HG03139 (cell line): ENCODE data around the gene HADHA.
A peak's percentile ranks its signal among the peaks of the same experiment; 100 is the strongest.
"Not testable (repeated sequence)": the region's sequence is repeated elsewhere in the genome, so short reads cannot be mapped to it uniquely, and the experiment has no call there.

Experiments used
- ATAC-seq: cut with Tn5 transposase; IDR thresholded peaks from one replicate; pipeline ENCODE4 v1.9.1; 2021; ENCODE audit not compliant: unreplicated experiment

The HADHA gene

DNA sequence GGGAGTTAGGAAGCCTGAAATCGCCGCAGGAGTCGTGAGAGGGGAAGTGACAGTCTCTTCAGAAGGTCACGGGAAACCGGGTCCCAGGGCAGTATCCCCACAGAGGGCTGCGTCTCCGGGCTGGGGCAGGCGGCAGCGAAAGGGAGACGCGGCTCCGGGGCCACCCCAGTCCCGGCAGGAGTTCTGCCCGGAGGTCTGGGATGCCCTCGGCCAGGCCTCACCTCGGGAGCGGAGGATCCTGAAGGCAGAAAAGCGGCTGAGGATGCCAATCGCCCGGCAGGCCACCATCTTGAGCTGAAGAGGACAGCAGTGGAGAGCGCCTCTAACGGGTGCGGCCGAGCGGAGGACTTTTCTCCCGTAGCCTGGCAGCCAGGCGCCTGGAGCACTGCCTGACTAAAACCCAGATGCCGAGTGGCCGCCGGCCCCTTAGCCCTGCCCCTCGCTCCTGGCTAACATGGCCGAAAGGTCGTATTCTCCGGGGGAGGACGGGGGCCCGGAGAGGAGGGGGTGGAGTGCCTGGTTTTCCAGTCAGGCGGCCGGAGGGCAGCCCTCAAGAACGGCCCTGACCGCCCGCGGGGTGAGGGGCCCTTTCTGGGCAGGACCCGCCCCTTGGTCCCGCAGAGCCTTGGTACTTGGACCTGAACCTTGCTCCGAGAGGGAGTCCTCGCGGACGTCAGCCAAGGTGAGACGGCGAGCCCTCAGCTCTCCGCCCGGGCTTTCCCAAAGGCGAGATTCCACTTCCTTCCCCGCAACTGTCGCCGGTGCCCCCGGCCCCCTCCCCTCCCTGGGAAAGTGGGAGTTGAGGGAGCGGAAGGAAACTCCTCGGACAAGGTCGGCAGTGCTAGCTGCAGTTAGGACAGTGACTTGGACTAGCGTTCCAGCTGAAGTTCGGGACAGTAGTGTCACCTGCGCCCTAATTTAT, at the start of gene HADHA, which contains the start of gene HADHB:
HADHA (minus strand) TSS at position 324 of the 922 bp plus-strand sequence; CDS start at position 288, 36 bp downstream.
HADHB (plus strand) TSS at position 631 of the 922 bp plus-strand sequence. CDS start 9,316 bp downstream, outside the sequence.
- ATAC-seq = peak; percentile 59

DNA sequence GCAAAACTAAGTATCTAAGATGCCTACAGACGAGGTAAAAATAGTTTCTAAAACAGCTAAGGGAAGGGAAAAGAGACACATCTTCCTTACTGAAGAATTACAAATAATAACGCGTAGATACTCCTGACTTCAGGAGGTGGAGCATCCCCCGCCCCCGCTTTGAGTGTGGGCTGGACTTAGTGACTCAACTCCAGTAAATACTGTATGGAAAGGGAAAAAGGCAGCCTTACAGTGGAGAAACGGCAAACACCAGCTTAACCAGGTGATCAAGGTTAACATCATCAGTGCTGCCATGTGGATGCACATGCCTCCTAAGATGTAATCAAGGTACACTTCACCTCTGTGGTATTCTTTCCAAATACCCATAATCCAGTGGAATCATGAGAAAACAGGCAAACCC, 48.2 kb upstream of the HADHA start:
- no peak for ATAC-seq

DNA sequence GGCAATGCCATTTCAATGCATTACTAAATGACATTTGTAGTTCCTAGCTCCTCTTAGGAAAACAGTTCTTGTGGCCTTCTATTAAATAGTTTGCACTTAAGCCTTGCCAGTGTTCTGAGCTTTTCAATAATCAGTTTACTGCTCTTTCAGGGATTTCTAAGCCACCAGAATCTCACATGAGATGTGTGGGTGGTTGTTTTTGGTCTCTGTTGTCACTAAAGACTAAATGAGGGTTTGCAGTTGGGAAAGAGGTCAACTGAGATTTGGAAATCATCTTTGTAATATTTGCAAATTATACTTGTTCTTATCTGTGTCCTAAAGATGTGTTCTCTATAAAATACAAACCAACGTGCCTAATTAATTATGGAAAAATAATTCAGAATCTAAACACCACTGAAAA, 45.6 kb upstream of the HADHA start:
- ATAC-seq = no peak

DNA sequence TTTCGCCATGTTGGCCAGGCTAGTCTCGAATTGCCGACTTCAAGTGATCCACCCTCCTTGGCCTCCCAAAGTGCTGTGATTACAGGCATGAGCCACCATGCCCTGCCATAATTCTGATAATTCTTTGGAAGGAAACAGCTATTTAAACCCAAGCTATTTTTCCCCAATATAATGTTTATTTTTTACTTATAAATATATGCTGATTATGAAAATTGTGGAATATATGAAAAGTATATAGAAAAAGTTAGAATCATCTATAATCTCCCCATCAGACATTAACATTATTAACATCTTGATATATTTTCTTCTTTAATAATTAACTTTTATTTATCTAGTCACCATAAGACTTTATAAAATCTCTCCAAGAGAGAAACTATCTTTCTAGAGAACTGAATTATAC, 41.5 kb upstream of the HADHA start:
- ATAC-seq = no peak

DNA sequence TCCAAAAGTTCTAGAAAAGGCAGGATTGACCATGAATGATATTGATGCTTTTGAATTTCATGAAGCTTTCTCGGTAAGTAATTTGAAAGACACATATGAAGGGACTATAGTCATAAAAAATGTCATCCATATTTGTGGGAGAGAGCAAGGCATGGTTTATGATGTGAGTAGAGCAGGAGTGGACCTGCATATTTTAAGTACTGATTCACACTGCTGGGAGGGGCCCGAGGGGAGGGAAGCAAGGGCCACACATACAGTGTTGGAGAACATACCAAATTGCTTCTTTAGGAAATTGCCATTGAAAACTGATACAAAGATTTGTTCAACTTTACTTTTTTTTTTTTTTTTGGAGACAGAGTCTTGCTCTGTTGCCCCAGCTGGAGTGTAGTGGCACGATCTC, 39.7 kb upstream of the HADHA start:
- no peak for ATAC-seq

DNA sequence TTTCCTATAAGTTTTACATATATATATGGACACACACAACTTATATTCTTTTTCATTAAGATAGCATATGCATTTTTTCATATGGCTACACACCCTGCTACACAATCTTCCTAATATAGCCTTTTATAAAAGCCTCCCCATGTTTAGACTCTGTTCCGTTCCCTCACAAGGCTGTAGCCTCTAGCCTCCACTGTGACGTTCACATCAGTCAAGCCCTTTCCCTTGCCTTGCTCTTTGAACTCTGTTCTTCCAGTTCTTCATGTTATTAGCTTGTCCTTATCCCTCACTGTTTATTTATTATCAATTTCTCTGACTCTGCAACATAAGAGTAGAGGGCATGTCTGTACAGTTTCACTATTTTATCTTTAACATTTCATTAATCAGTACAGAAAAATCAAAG, 39.2 kb upstream of the HADHA start:
- ATAC-seq = no peak

DNA sequence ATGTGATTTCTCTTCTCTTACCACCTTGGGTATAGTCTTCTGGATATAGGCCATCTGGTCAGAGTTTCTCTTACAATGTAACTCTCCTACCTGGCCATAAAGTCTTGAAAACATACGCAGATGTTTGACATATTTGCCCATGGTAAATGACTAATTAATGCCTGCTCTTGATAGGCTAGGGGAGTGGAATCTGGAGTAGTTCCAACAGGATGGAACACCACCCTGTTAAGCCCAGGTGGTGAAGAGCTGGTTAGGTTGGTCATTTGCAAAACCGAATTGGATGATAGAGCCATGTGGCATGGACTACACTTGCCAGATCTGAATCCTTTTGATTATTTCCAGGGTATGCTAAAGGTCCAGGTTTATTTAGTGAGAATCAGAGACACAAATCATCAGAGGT, 36.8 kb upstream of the HADHA start:
- no peak for ATAC-seq

DNA sequence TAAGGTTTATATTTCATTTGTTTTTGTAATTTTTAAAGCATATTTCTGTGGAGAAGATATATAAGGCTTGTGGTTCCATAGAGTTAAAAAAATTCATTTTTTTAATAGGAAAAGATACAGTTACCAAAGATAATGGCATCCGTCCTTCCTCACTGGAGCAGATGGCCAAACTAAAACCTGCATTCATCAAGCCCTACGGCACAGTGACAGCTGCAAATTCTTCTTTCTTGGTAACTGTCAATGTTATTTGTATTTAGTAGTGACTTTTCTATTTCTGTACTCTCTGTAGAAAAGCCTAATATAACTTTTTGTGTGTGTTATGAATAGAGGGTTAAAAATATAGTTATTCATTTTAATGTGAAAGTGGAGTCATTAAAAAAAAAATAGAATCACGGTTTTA, 35.5 kb upstream of the HADHA start:
- no peak for ATAC-seq

DNA sequence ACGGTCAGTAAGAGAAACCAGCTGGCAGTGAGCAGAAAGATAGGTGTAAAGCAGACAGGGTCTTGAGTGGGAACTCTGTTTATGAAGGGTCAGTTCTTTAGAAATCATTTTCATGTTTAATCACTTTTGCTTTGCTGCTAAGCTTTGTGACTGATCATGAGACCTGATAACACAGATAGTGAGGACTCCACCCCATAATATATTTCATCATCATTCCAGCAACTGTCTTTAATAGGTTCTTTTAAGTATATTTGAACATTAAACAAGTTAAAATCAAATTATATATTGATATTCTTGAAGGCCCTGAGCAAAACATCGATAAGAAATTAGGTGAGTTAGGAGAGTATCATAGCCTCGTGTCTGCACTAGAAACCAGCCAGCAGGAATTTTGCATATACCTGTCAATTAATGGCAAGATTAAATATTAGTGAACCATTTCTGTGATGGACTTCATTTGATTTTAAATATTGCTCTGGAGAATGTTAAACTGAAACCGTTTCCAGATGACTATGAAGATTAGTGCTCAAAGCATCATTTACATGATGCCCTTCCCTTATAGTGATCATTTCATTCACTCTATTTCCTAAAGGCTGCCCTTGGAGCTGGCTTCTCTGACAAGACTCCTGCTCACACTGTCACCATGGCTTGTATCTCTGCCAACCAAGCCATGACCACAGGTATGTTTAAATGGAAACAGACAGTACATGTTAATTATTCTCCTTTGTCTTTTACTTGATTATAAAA, 32.2 kb upstream of the HADHA start:
- ATAC-seq = no peak

DNA sequence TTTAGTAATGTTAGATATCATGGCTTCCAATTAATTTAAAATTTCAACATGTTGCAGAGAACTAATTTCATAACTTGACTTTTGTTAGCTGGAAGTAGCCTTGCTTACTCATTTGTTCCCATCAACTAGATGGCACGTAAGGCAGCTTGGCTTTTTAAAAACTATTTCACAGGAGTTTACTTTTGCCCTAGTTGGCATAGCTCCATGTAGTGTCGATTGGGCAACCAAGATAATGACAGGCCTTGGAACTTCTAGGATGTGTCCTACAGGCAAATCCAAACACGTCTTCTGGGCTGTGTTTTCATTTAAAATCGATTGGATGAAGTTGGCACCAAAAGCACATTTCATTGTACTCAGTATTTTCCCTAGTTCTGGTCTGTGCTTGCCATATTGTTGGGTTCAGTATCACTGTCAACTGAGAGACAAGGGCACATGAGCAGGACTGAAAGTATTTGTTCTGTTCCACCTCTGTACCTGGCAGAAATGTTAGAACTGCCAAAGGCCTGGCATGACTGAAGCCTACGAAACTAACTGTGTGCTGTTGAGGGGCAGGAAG, 29.7 kb upstream of the HADHA start:
- ATAC-seq = no peak

DNA sequence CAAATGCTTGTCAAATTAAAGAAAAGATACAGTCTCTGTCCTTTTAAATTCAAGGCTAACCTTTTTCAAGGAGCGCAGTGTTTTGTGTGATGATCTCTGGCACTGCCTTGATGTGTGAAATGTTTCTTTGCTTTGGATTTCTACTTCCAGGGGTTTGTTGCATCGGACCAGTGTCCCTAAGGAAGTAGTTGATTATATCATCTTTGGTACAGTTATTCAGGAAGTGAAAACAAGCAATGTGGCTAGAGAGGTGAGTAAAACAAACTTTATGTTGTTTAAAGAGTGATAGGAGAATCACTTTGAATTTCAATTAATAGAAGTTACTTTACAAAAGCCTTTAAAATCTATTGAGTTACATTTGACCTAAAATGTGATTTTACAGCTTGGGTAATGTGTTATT, 29.1 kb upstream of the HADHA start:
- ATAC-seq = no peak

DNA sequence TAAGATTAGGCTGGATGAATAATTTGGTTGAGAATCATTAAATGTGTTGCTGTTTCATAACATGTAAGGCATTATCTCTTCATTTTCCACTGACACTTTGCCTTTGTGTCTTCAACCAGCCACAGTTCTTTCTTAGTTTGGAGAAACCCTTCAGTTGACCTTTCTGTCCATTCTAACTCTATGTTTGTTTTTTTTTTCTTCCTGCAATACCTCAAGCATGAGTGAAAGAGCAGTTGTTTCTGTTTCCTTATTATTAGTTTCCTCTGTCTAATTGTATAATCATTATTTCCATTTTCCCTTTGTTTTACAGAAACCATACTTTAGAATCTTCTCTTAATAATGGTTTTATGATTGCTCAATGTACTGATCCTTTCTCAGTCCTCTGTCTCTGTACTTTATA, 25.9 kb upstream of the HADHA start:
- no peak for ATAC-seq

DNA sequence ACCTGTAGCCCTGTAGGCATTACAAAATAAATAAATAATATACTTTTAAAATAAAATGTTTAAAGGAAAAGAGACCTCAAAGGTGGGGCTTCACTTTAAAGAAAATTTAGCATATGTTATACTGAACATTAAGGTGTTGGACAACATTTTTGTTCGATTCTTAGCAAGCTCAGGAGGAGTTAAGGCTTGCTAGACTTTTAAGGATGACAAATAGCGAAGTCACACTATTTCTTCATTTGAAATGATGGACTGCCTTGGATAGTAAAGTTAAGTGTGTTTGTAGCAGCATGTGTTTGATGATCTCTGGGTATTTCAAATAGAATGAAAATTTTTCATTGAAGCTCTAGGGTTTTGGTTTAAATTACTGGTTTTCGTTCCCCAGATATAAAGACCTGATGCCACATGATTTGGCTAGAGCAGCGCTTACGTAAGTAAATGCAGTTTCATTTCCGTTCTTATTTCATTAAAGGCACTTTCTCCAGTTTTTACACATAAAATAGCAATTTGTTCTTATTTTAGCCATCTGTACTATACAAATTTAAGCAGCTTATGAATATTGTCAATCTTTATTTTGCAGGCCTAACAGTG, 25.2 kb upstream of the HADHA start:
- no peak for ATAC-seq

DNA sequence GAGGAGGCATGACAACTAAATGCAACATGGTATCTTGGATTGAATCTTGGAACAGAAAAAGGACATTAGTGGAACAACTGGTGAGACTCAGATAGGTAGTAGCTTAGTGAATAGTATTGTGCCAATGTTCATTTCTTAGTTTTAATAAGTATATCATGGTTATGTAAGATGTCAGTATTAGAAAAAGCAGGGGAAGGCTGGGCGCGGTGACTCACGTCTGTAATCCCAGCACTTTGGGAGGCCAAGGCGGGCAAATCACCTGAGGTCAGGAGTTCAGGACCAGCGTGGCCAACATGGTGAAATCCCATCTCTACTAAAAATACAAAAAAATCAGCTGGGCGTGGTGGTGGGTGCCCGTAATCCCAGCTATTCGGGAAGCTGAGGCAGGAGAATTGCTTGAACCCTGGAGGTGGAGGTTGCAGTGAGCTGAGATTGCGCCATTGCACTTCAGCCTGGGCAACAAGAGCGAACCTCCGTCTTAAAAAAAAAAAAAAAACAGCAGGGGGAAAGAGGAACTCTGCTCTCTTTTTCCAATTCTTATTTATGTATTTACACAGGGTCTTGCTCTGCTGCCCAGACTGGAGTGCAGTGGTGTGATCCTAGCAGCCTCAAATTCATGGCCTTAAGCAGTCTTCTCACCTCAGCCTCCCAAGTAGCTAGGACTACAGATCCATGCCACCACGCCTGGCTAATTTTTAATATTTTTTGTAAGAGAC, 24.4 kb upstream of the HADHA start:
- not testable (repeated sequence) for ATAC-seq

DNA sequence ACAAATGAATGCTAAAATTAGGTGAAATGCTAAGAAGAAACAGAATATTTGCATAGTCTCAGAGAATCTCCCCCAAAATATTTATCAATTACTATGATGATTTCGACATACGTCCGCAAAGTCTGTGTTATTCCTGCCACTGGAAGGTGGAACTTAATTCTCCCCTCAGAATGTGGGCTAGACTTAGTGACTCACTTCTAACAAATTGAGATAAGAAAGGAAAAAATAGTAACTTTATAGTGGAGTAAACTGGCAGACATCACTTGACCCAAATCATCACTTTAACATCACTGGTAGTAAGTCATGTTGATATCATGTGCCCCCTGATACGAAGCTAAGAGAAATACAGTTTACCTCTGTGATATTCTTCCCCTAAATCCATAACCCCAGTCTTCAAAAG, 23.8 kb upstream of the HADHA start:
- no peak for ATAC-seq

DNA sequence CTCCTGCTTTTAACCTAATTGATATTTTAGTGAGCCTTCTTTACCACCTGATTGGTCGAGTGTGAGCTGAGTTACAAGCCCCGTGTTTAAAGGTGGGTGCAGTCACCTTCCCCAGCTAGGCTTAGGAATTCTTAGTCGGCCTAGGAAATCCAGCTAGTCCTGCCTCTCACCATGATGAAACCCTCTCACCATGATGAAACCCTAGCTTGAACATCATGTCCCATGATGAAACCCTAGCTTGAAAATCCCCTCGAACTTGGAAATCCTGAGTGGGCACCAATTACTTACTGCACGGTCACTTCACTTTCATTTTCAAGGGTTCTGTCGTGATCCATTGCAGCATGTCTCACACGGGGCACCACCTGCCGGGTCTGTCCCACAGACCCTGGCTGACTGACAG, 14.4 kb upstream of the HADHA start:
- not testable (repeated sequence) for ATAC-seq

DNA sequence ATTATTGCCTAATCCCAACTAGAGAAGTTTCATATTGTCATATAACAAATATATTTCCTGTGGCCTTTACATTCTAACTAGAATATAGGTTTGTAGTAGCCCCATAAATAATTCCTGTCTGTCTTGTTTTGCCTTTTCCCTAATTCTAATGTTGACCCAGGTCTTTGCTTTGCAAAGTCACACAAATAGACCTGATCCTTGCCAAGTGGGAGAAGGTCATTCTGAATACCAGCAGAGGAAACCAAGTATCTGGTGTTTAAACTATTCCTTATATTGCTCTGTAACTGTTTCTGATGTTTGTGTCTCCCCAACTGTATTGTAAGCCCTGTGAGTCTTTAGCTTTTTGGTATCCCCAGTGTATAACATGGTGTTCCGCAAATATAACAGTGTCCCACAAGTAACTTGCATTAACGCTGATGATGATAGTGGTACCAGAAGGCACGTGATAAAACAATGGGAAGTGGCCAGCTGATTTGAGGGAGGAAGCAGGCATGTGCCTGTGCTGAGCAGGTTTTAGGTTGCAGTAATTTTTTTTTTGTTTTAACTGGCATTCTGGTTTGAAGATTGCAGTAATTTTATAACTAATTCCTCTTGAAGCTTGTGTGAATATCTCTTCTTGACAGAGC, 11.4 kb upstream of the HADHA start:
- no peak for ATAC-seq

DNA sequence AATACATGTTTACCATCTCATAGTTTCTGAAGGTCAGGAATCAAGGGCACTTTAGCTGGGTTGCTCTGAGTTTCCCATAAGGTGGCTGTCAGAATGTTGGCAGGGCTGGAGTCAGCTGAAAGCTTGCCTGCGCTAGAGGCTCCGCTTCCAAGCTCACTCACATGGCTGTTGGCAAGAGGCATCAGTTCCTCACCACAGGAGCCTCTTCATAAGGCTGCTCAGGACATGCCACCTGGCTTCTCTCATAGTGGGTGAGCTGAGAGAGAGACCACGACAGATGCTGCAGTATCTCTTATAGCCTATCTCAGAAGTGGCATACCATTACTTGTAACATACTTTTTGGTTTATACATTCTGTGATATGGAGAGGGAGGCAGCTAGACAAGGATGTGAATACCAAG, 7.5 kb upstream of the HADHA start:
- no peak for ATAC-seq

DNA sequence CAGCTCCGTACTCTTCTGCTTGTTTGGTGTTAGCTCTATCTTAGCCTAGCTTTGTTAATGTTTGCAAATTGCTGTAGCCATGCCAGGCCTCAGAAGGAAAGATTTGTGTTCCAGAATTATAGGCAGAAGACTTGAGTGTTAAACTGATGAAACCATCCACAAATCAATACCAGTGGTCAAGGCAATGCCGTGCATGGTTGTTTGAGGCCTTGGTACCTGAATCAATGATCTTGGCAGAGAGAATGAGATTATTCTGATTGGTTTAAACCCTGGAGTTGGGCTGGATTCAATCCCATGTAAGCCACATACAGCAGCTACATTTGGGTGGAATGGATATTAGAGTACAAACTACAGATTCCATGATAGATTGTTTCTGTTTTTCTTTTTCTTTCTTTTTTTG, 5.2 kb upstream of the HADHA start:
- ATAC-seq = no peak

DNA sequence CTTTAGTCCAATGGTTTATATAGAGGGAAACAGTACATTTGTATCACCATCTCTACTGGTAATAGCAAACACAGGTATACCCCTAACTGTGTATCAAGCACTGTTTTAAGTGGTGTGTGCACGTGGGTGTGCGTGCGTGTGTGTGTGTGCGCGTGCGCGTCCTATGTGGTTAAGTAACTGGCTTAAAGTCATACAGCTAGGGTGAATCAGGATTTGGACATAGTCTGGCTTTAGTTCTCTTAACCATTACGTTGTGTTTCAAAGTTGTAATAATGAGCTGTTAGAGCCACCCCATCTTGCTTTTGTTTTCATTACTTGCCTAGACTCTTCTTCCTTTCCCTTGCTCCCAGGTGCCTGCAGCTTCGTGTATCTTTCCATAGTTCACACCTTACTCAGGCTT, 2.4 kb upstream of the HADHA start:
- no peak for ATAC-seq
